ENCODE results near the gene PNPLA7.
"Not testable (repeated sequence)": the region's sequence is repeated elsewhere in the genome, so short reads cannot be mapped to it uniquely, and the experiment has no call there.

The PNPLA7 gene

DNA sequence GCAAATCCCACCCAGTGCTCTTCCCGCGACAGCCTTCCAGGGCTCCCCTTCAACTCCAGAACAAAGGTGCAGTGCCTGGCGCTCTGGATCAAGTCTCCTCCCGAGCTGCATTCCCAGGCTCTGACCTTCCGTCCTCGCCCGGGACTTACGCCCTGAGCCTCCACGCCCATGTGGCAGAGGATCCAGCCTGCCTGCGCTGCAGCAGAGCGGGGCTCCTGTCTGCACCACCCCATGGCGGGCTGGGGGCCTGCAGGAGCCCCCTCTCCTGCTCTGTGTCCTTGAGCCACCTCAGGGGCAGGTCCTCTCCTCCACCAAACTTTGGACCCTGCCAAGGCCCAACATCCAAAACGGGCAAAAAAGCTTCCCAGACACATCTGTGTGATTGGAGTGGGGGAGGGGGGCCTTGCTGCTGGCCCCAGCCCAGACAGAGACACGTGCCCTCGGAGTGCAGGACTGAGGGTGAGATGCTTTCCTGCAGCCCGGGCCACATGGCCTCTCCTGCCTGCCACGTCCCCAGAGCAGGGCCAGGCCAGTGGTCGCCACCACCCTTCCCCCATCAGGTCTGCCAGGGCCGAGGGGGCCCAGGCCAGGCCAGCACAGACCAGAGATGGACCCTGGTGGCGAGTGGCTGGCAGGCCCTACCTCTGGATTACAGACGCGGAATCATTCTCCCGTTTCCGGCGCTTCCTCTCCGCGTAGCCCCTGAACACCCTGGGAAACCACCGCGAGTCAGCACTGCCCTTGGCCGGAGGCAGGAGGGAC, 95.4 kb downstream of the PNPLA7 start:
- DNase-seq (ENCODE audit: low read depth), result peak; percentile 26
- TF ChIP-seq, protein P1, sequence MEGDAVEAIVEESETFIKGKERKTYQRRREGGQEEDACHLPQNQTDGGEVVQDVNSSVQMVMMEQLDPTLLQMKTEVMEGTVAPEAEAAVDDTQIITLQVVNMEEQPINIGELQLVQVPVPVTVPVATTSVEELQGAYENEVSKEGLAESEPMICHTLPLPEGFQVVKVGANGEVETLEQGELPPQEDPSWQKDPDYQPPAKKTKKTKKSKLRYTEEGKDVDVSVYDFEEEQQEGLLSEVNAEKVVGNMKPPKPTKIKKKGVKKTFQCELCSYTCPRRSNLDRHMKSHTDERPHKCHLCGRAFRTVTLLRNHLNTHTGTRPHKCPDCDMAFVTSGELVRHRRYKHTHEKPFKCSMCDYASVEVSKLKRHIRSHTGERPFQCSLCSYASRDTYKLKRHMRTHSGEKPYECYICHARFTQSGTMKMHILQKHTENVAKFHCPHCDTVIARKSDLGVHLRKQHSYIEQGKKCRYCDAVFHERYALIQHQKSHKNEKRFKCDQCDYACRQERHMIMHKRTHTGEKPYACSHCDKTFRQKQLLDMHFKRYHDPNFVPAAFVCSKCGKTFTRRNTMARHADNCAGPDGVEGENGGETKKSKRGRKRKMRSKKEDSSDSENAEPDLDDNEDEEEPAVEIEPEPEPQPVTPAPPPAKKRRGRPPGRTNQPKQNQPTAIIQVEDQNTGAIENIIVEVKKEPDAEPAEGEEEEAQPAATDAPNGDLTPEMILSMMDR (conservative IDR thresholded peaks at IDR 0.05; ENCODE audit: control insufficient read depth, insufficient read depth, low read depth, low read length), result no peak
- no peak overlapping the region for H3K4me3 ChIP-seq (ENCODE audit: control insufficient read depth, low read depth, low read length)

DNA sequence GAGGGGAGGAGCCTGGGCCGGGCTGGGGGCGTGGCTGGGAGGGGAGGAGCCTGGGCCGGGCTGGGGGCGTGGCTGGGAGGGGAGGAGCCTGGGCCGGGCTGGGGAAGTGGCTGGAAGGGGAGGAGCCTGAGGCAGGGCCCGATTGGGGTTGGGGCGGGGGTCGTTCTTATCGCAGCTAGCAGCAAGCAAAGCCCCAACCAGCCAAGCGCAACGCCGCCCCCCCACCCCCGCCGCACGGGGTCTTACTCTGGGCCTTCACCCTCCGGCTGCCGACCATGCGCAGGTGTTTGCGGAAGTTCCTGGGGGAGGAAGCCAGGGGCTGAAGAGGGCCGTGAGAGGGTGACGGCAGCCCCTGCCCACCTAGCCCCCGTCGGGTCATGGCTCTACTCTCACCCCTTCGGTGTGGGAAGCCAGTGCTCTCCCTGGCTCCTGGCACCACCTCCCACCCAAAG, 96.0 kb downstream of the PNPLA7 start:
- TF ChIP-seq, protein P1 (conservative IDR thresholded peaks at IDR 0.05; ENCODE audit: control insufficient read depth, insufficient read depth, low read depth, low read length), result no peak
- H3K4me3 ChIP-seq (ENCODE audit: control insufficient read depth, low read depth, low read length), result peak overlapping the region; percentile 9
- no peak for DNase-seq (ENCODE audit: low read depth)

DNA sequence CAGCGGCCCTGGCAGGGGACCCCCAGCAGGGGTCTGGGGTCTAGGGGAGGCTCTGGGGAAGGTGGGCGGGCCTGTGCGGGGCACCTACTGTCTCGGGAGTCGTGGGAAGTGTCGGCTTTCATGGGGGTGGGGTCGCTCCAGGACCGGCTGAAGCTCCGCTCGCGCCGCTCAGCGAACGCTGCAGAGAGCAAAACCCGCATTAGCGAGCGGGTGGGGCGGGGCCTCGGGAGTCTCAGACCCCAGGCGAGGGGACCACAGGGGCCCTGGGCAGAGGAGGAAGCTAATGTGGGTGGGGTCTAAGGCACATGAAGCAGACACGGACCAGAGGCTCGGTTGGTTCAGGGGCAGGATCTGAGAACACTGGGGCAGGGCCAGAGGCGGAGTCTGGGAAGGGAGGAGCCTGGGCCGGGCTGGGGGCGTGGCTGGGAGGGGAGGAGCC, 96.5 kb downstream of the PNPLA7 start:
- TF ChIP-seq, protein P1 (conservative IDR thresholded peaks at IDR 0.05; ENCODE audit: control insufficient read depth, insufficient read depth, low read depth, low read length), result no peak
- no peak overlapping the region for H3K4me3 ChIP-seq (ENCODE audit: control insufficient read depth, low read depth, low read length)
- peak; percentile 64 for DNase-seq (ENCODE audit: low read depth)

DNA sequence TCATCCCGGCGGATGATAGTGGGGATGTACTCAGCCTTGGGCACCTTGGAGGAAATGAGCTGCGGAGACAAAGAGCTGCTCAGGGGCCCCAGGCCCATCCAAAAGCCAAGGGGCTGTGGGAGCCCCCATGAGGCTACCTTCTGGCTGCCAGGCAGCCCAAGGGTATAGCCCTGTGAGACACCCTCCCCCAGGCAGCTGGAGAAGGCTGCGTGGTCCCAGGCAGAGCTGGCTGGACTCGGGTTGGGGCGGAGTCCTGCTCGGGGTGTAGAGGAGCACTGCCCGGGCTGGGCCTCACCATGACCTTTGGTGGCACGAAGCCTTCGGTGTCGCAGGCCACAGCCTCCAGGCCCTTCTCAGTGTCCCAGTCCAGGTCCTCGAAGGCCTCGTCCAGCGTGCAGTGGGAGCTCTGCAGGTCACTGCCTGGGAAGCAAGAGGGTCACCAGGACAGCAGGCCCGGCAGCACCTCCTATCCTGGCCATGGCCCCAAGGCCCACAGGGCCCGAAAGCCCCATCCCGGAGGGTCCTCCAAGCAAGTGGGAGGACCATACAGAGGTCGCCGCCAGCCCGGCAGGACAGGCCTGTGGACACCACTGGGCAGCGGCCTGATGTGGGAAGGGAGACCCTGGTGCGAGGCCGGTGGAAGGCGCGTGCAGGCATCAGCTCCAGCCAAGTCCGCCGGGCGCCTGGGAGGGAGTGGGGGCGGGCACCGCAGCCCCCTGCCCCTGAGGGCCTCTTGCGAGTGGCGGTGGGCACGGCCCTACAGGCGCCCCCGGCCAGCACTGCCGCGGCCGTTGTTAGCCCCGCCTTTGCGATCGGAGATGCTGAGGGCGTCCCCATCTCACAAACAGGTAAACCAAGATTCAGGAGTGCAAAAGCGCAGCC, 97.2 kb downstream of the PNPLA7 start:
- no peak overlapping the region for H3K4me3 ChIP-seq (ENCODE audit: control insufficient read depth, low read depth, low read length)
- TF ChIP-seq, protein P1 (conservative IDR thresholded peaks at IDR 0.05; ENCODE audit: control insufficient read depth, insufficient read depth, low read depth, low read length), result no peak
- no peak for DNase-seq (ENCODE audit: low read depth)

DNA sequence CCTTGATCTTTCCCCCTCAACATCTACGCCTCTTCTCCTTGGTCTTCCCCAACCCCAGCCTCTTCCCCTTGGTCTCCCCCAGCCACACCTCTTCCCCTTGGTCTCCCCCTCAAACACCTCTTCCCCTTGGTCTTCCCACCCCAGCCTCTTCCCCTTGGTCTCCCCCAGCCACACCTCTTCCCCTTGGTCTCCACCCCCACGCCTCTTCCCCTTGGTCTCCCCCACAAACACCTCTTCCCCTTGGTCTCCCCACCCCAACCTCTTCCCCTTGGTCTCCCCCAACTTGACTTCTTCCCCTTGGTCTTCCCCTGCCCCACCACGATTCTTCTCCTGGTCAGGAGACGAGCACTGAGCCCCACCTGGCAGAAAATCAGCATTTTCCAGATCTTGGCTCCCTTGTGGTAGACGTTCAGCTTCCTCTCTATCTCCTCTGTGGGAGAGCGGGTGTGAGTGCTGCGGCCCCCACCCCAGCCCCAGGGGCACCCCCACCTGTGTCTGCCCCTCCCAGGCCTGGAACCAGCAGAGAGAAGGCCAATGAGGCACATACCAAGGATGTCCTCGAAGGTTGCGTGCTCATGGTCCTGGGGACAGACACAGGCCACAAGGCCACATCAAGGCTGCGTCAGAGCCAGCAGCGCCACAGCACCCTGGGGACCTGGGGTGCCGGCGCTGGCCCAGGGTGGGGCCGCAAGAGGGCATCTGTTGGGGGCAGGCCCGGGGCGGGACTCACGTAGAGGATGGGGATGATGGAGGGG, 98.0 kb downstream of the PNPLA7 start:
- DNase-seq (ENCODE audit: low read depth), result no peak
- TF ChIP-seq, protein P1 (conservative IDR thresholded peaks at IDR 0.05; ENCODE audit: control insufficient read depth, insufficient read depth, low read depth, low read length), result no peak
- H3K4me3 ChIP-seq (ENCODE audit: control insufficient read depth, low read depth, low read length), result no peak overlapping the region

DNA sequence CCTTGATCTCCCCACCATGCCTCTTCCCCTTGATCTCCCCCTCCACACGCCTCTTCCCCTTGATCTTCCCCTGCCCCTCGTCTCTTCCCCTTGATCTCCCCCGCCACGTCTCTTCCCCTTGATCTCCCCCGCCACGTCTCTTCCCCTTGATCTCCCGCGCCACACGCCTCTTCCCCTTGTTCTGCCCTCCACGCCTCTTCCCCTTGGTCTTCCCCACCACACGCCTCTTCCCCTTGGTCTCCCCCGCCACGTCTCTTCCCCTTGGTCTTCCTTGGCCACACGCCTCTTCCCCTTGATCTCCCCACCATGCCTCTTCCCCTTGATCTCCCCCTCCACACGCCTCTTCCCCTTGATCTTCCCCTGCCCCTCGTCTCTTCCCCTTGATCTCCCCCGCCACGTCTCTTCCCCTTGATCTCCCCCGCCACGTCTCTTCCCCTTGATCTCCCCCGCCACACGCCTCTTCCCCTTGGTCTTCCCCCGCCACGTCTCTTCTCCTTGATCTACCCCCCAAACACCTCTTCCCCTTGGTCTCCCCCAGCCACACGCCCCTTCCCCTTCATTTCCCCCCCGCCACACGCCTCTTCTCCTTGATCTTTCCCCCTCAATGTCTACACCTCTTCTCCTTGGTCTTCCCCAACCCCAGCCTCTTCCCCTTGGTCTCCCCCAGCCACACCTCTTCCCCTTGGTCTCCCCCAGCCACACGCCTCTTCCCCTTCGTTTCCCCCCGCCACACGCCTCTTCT, 98.8 kb downstream of the PNPLA7 start:
- not testable (repeated sequence) for H3K4me3 ChIP-seq (ENCODE audit: control insufficient read depth, low read depth, low read length); DNase-seq (ENCODE audit: low read depth)

DNA sequence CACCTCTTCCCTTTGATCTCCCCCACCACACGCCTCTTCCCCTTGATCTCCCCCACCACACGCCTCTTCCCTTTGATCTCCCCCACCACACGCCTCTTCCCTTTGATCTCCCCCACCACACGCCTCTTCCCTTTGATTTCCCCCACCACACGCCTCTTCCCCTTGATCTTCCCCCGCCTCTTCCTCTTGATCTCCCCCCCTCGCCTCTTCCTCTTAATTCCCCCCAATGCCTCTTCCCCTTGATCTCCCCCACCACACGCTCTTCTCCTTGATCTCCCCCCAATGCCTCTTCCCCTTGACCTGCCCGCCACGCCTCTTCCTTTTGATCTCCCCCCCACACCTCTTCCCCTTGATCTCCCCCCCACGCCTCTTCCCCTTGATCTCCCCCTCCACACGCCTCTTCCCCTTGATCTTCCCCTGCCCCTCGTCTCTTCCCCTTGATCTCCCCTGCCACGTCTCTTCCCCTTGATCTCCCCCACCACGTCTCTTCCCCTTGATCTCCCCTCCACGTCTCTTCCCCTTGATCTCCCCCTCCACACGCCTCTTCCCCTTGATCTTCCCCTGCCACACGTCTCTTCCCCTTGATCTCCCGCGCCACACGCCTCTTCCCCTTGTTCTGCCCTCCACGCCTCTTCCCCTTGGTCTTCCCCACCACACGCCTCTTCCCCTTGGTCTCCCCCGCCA, 99.5 kb downstream of the PNPLA7 start:
- not testable (repeated sequence) for DNase-seq (ENCODE audit: low read depth); H3K4me3 ChIP-seq (ENCODE audit: control insufficient read depth, low read depth, low read length)

Data from fibroblast of mammary gland (primary cell).